SK-N-SH (cell line): Measurements from ENCODE around the gene HAUS8.
"Not testable (repeated sequence)": the region's sequence is repeated elsewhere in the genome, so short reads cannot be mapped to it uniquely, and the experiment has no call there.

ENCODE experiments used
- CHD2 ChIP-seq: fragments of 150-350 bp; IDR thresholded peaks from 2 replicates; pipeline ENCODE4 v1.6.1; 2018; ENCODE audit warnings: low read length; ENCODE audit not compliant: partially characterized antibody
- CTCF ChIP-seq: fragments of 200-600 bp; sonication (generic); IDR thresholded peaks from 2 replicates; pipeline ENCODE4 v1.6.1; 2017; ENCODE audit warnings: antibody characterized with exemption, mild to moderate bottlenecking, moderate library complexity
- EP300 ChIP-seq, 2 experiments: IDR thresholded peaks; 2 replicates each; pipeline versions ENCODE4 v1.4.0 to v1.6.1; 2012; ENCODE audit warnings: borderline replicate concordance in 1 of 2, low read depth in 1 of 2, low read length in 1 of 2
- MAX ChIP-seq: IDR thresholded peaks from 2 replicates; pipeline ENCODE4 v1.4.0; 2012; ENCODE audit warnings: low read depth
- POLR2AphosphoS5 ChIP-seq: IDR thresholded peaks from 2 replicates; pipeline ENCODE4 v1.6.1; 2012; ENCODE audit warnings: low read depth, low read length
- REST ChIP-seq: IDR thresholded peaks from 2 replicates; pipeline ENCODE4 v1.6.1; 2012; ENCODE audit warnings: mild to moderate bottlenecking, low read depth, low read length, moderate library complexity
- RFX5 ChIP-seq: IDR thresholded peaks from 2 replicates; pipeline ENCODE4 v1.6.1; 2012; ENCODE audit warnings: mild to moderate bottlenecking, improper control_type of control experiment, low read length
- RXRA ChIP-seq: IDR thresholded peaks from 2 replicates; pipeline ENCODE4 v1.4.0; 2012; ENCODE audit warnings: low read depth, mild to moderate bottlenecking, borderline replicate concordance
- SMC3 ChIP-seq: IDR thresholded peaks from 2 replicates; pipeline ENCODE4 v1.6.1; 2012; ENCODE audit warnings: low read depth, low read length, improper control_type of control experiment
- TAF1 ChIP-seq: IDR thresholded peaks from 2 replicates; pipeline ENCODE4 v1.6.1; 2012; ENCODE audit warnings: low read depth, mild to moderate bottlenecking, low read length, moderate library complexity, borderline replicate concordance
- USF2 ChIP-seq: fragments of 150-350 bp; IDR thresholded peaks from 2 replicates; pipeline ENCODE4 v1.6.1; 2017; ENCODE audit warnings: antibody characterized with exemption, low read length, low read depth, borderline replicate concordance
- YY1 ChIP-seq: IDR thresholded peaks from 2 replicates; pipeline ENCODE4 v1.4.0; 2012; ENCODE audit warnings: low read depth, mild to moderate bottlenecking

- not testable (repeated sequence) for TF ChIP-seq RFX5; RXRA; MAX; POLR2AphosphoS5; CTCF; USF2; CHD2; EP300 (IDR thresholded peaks at IDR 0.05; ENCODE audit: borderline replicate concordance in 1 of 2, low read depth in 1 of 2, low read length in 1 of 2); TAF1; REST; SMC3; YY1
These were observed 50.3 kb downstream of the HAUS8 start for GRCh38 chr19:17024941-17025340.
